Measurements from ENCODE around the gene MLXIP. TPM values are rescaled to one million over a fixed set of nuclear protein-coding genes. Genes with fewer than 3 reads are reported as not detected.

The MLXIP gene
- total RNA-seq, 6 experiments from 2014 or later: 19.0 to 23.8 (median 21.7) TPM

GRCh38 chr12:122061253-122061652 lies 17.3 kb upstream of the MLXIP start:
- peaks cover 2% of the 10 kb centered on the region; the same call in 1 of the 2 replicates for H3K27me3 Mint-ChIP-seq (ENCODE audit: insufficient read depth)
- H3K36me3 Mint-ChIP-seq (ENCODE audit: low read depth): no peaks in the 10 kb centered on the region; the same call in 1 of the 2 replicates
- H3K9me3 Mint-ChIP-seq: no peaks in the 10 kb centered on the region
- no peak overlapping the region for H3K27ac Mint-ChIP-seq
- TF ChIP-seq CTCF (IDR thresholded peaks at IDR 0.05): no peak
- no peak for DNase-seq
- peaks cover 38% of the 10 kb centered on the region for H3K4me1 Mint-ChIP-seq (ENCODE audit: low read depth)
- H3K4me3 Mint-ChIP-seq: no peak overlapping the region

- DNase-seq: peak; percentile 27
- Mint-ChIP-seq H3K36me3 (ENCODE audit: low read depth) (no peaks in the 10 kb centered on the region), H3K27me3 (ENCODE audit: insufficient read depth) (peaks cover 2% of the 10 kb centered on the region; the same call in 1 of the 2 replicates), H3K9me3 (no peaks in the 10 kb centered on the region), H3K4me1 (ENCODE audit: low read depth) (peaks cover 32% of the 10 kb centered on the region), H3K27ac (peak overlapping the region; percentile 93), H3K4me3 (peak overlapping the region; percentile 52)
- no peak for TF ChIP-seq CTCF (IDR thresholded peaks at IDR 0.05)
Observed at GRCh38 chr12:122062832-122063693, 15.5 kb upstream of the MLXIP start.

GRCh38 chr12:122063694-122064024 lies 14.9 kb upstream of the MLXIP start:
- H3K4me1 Mint-ChIP-seq (ENCODE audit: low read depth): peaks cover 32% of the 10 kb centered on the region
- H3K9me3 Mint-ChIP-seq: no peaks in the 10 kb centered on the region
- no peaks in the 10 kb centered on the region for H3K36me3 Mint-ChIP-seq (ENCODE audit: low read depth)
- peak overlapping the region; percentile 93 for H3K27ac Mint-ChIP-seq
- no peak for TF ChIP-seq CTCF (IDR thresholded peaks at IDR 0.05)
- DNase-seq: no peak
- peak overlapping the region; percentile 52; the same call in 1 of the 2 replicates for H3K4me3 Mint-ChIP-seq
- H3K27me3 Mint-ChIP-seq (ENCODE audit: insufficient read depth): peaks cover 2% of the 10 kb centered on the region; the same call in 1 of the 2 replicates

- no peaks in the 10 kb centered on the region for H3K36me3 Mint-ChIP-seq (ENCODE audit: low read depth)
- DNase-seq: peak; percentile 66
- H3K27me3 Mint-ChIP-seq (ENCODE audit: insufficient read depth): peaks cover 2% of the 10 kb centered on the region; the same call in 1 of the 2 replicates
- no peaks in the 10 kb centered on the region for H3K9me3 Mint-ChIP-seq
- H3K27ac Mint-ChIP-seq: peak overlapping the region; percentile 93
- TF ChIP-seq CTCF (IDR thresholded peaks at IDR 0.05): peak; percentile 58
- H3K4me1 Mint-ChIP-seq (ENCODE audit: low read depth): peaks cover 32% of the 10 kb centered on the region
- H3K4me3 Mint-ChIP-seq: peak overlapping the region; percentile 80; the same call in 1 of the 2 replicates
Observed at GRCh38 chr12:122064025-122064777, 14.4 kb upstream of the MLXIP start.

GRCh38 chr12:122064780-122065588 lies 13.6 kb upstream of the MLXIP start:
- Mint-ChIP-seq H3K36me3 (ENCODE audit: low read depth) (no peaks in the 10 kb centered on the region), H3K4me1 (ENCODE audit: low read depth) (peaks cover 32% of the 10 kb centered on the region), H3K27me3 (ENCODE audit: insufficient read depth) (peaks cover 2% of the 10 kb centered on the region; the same call in 1 of the 2 replicates), H3K27ac (peak overlapping the region; percentile 93), H3K9me3 (no peaks in the 10 kb centered on the region), H3K4me3 (peak overlapping the region; percentile 80)
- TF ChIP-seq CTCF (IDR thresholded peaks at IDR 0.05): no peak
- DNase-seq: peak; percentile 76
